ENCODE results near the gene MRM2. TPM values are rescaled to one million over a fixed set of nuclear protein-coding genes. Genes with fewer than 3 reads are reported as not detected.
A peak's percentile ranks its signal among the peaks of the same experiment; 100 is the strongest.

MRM2 gene
- total RNA-seq, 2 experiments from 2014 or later, result 45.1 to 52.3 TPM

GRCh38 chr7:2263176-2263575, 21.2 kb upstream of the MRM2 start:
- DNase-seq (ENCODE audit: low spot score), result no peak
- CTCF ChIA-PET (ENCODE audit: unreplicated experiment), result no interaction called here
- no TSS peak for BruUV-seq (replicated peaks)

GRCh38 chr7:2261611-2262010, 19.6 kb upstream of the MRM2 start:
- peak; percentile 59 for DNase-seq (ENCODE audit: low spot score)
- ChIA-PET CTCF (ENCODE audit: unreplicated experiment) (no interaction called here), POLR2A (interaction anchor here (0.5 to 1.2 kb wide), 5 partner anchors 13 to 153 kb away, joined by 3 to 6 read pairs (median 5); no protein-coding TSS in a partner anchor)
- Histone ChIP-seq H4K20me1 (ENCODE audit: insufficient read depth, low read length) (no peaks in the 10 kb centered on the region), H3K36me3 (ENCODE audit: insufficient read depth, low read length) (peaks cover 20% of the 10 kb centered on the region), H2AFZ (ENCODE audit: low read length) (no peak overlapping the region; the same call in 1 of the 2 replicates), H3K79me2 (ENCODE audit: insufficient read depth, low read depth, low read length) (no peaks in the 10 kb centered on the region), H3K27ac (ENCODE audit: low read depth, low read length, poor library complexity, severe bottlenecking) (peak overlapping the region; percentile 41), H3K4me1 (ENCODE audit: insufficient read depth, low read length, poor library complexity, severe bottlenecking) (peaks cover 30% of the 10 kb centered on the region), H3K4me2 (ENCODE audit: low read length) (peak overlapping the region; percentile 48; the same call in 1 of the 2 replicates), H3K9me2 (ENCODE audit: insufficient read depth, low read length) (no peaks in the 10 kb centered on the region), H3K9me3 (ENCODE audit: low read length) (no peaks in the 10 kb centered on the region), H3K4me3 (ENCODE audit: low read depth, low read length, poor library complexity, severe bottlenecking) (no peak overlapping the region)
- intact Hi-C loops (cut with micrococcal nuclease; ENCODE audit: unreplicated experiment), result no loop called here
- no TSS peak for BruUV-seq (replicated peaks)
- TF ChIP-seq, protein P1, sequence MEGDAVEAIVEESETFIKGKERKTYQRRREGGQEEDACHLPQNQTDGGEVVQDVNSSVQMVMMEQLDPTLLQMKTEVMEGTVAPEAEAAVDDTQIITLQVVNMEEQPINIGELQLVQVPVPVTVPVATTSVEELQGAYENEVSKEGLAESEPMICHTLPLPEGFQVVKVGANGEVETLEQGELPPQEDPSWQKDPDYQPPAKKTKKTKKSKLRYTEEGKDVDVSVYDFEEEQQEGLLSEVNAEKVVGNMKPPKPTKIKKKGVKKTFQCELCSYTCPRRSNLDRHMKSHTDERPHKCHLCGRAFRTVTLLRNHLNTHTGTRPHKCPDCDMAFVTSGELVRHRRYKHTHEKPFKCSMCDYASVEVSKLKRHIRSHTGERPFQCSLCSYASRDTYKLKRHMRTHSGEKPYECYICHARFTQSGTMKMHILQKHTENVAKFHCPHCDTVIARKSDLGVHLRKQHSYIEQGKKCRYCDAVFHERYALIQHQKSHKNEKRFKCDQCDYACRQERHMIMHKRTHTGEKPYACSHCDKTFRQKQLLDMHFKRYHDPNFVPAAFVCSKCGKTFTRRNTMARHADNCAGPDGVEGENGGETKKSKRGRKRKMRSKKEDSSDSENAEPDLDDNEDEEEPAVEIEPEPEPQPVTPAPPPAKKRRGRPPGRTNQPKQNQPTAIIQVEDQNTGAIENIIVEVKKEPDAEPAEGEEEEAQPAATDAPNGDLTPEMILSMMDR (conservative IDR thresholded peaks at IDR 0.05; ENCODE audit: low read length), result no peak
- TF ChIP-seq EZH2phosphoT487 (IDR thresholded peaks at IDR 0.05; ENCODE audit: borderline replicate concordance, low read depth, low read length), result no peak

More at GRCh38 chr7:2263176-2263575, 21.2 kb upstream of the MRM2 start:
- Histone ChIP-seq H3K4me2 (ENCODE audit: low read length) (no peak overlapping the region), H3K79me2 (ENCODE audit: insufficient read depth, low read depth, low read length) (no peaks in the 10 kb centered on the region), H2AFZ (ENCODE audit: low read length) (no peak overlapping the region), H3K4me3 (ENCODE audit: low read depth, low read length, poor library complexity, severe bottlenecking) (no peak overlapping the region), H3K9me2 (ENCODE audit: insufficient read depth, low read length) (no peaks in the 10 kb centered on the region), H4K20me1 (ENCODE audit: insufficient read depth, low read length) (no peaks in the 10 kb centered on the region), H3K36me3 (ENCODE audit: insufficient read depth, low read length) (peaks cover 23% of the 10 kb centered on the region), H3K4me1 (ENCODE audit: insufficient read depth, low read length, poor library complexity, severe bottlenecking) (peaks cover 30% of the 10 kb centered on the region), H3K27ac (ENCODE audit: low read depth, low read length, poor library complexity, severe bottlenecking) (no peak overlapping the region), H3K9me3 (ENCODE audit: low read length) (no peaks in the 10 kb centered on the region)
- intact Hi-C loops (cut with micrococcal nuclease; ENCODE audit: unreplicated experiment), result no loop called here
- POLR2A ChIA-PET, result no interaction called here
- no peak for TF ChIP-seq EZH2phosphoT487 (IDR thresholded peaks at IDR 0.05; ENCODE audit: borderline replicate concordance, low read depth, low read length)
- TF ChIP-seq, protein P1 (conservative IDR thresholded peaks at IDR 0.05; ENCODE audit: low read length), result no peak

DNA sequence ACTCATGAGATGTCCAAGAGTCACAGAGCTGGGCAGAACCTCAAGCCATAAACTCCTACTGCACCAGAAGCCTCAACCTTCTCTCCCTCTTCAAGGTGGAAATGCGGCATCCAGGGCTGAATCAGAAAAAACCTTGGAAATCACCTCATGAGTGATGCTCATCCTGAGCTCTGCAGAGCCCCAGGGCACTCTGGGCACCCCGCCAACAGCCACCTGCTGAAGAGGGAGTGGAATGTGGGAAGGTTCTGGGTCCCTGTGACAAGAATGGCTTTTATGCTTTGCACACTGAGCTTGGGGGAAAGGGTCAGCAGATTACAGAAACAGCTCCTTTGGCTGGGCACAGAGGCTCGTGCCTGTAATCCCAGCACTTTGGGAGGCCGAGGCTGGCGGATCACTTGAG, 18.8 kb upstream of the MRM2 start:
- H3K4me3 ChIP-seq (ENCODE audit: low read depth, low read length, poor library complexity, severe bottlenecking), result no peak overlapping the region
- H3K4me1 ChIP-seq (ENCODE audit: insufficient read depth, low read length, poor library complexity, severe bottlenecking), result peaks cover 30% of the 10 kb centered on the region
- no peaks in the 10 kb centered on the region for H3K79me2 ChIP-seq (ENCODE audit: insufficient read depth, low read depth, low read length)
- no peaks in the 10 kb centered on the region for H3K9me2 ChIP-seq (ENCODE audit: insufficient read depth, low read length)
- intact Hi-C loops (cut with micrococcal nuclease; ENCODE audit: unreplicated experiment), result no loop called here
- H4K20me1 ChIP-seq (ENCODE audit: insufficient read depth, low read length), result no peaks in the 10 kb centered on the region
- no peaks in the 10 kb centered on the region for H3K9me3 ChIP-seq (ENCODE audit: low read length)
- no peak overlapping the region for H3K27ac ChIP-seq (ENCODE audit: low read depth, low read length, poor library complexity, severe bottlenecking)
- CTCF ChIA-PET (ENCODE audit: unreplicated experiment), result no interaction called here
- H3K36me3 ChIP-seq (ENCODE audit: insufficient read depth, low read length), result peaks cover 20% of the 10 kb centered on the region
- H3K4me2 ChIP-seq (ENCODE audit: low read length), result no peak overlapping the region
- H2AFZ ChIP-seq (ENCODE audit: low read length), result no peak overlapping the region
- POLR2A ChIA-PET, result interaction anchor here (0.9 to 1.2 kb wide), 3 partner anchors 12 to 296 kb away, joined by 3 to 5 read pairs (median 5); no protein-coding TSS in a partner anchor
- TF ChIP-seq, protein P1 (conservative IDR thresholded peaks at IDR 0.05; ENCODE audit: low read length), result no peak
- TF ChIP-seq EZH2phosphoT487 (IDR thresholded peaks at IDR 0.05; ENCODE audit: borderline replicate concordance, low read depth, low read length), result no peak
- no TSS peak for BruUV-seq (replicated peaks)
- no peak for DNase-seq (ENCODE audit: low spot score)

Data from OCI-LY7 (cell line).